Activated B cell treated with CpG ODN at 0.5 μM for 24 hours (primary cell): ENCODE measurements around the gene DAZAP1. TPM values are rescaled to one million over a fixed set of nuclear protein-coding genes. Genes with fewer than 3 reads are reported as not detected.

Source experiments
- ATAC-seq: fragments of 200-7000 bp; cut with Tn5 transposase; one replicate; pipeline ENCODE4 v1.10.0; 2021; ENCODE audit warnings: low read depth, mild to moderate bottlenecking, moderate library complexity
- CTCF ChIA-PET: fragments of 350-600 bp; sonication (Branson Sonifier 250); formaldehyde crosslinking; loops from one replicate; lab custom pipeline; 2021; ENCODE audit warnings: antibody characterized with exemption; lab: Charles Lee
- POLR2A ChIA-PET: fragments of 350-600 bp; sonication (Branson Sonifier 250); formaldehyde crosslinking; loops from one replicate; lab custom pipeline; 2021; ENCODE audit warnings: antibody characterized with exemption; lab: Charles Lee
- DNase-seq: peaks from one replicate; pipeline ENCODE4 v3.0.0; 2022
- H3K27ac Mint-ChIP-seq: one replicate; pipeline ENCODE4 v1.8.0; 2020; ENCODE audit warnings: mixed read lengths
- H3K27me3 Mint-ChIP-seq: one replicate; pipeline ENCODE4 v1.8.0; 2021; ENCODE audit warnings: mixed read lengths
- H3K36me3 Mint-ChIP-seq: one replicate; pipeline ENCODE4 v1.8.0; 2021; ENCODE audit warnings: low read depth, mixed read lengths
- H3K4me1 Mint-ChIP-seq: one replicate; pipeline ENCODE4 v1.8.0; 2021; ENCODE audit warnings: mixed read lengths
- H3K4me3 Mint-ChIP-seq: one replicate; pipeline ENCODE4 v1.8.0; 2020; ENCODE audit warnings: mild to moderate bottlenecking, mixed read lengths
- H3K9me3 Mint-ChIP-seq: one replicate; pipeline ENCODE4 v1.8.0; 2020; ENCODE audit warnings: mixed read lengths
- intact Hi-C: fragments of 100-400 bp; cut with micrococcal nuclease; formaldehyde crosslinking; loops from one replicate; pipeline ENCODE4 v1.15.1; 2024
- total RNA-seq: library from RNA; stranded (reverse); gene quantifications from 2 replicates; pipeline ENCODE4 v1.2.3, GENCODE V29; 2022
- TF ChIP-seq, protein P1 (sequence below): fragments of 200-600 bp; IDR thresholded peaks from one replicate; pipeline ENCODE4 v1.8.0; 2022; ENCODE audit warnings: antibody characterized with exemption, mild to moderate bottlenecking

Gene DAZAP1
- total RNA-seq, 1 donor from 2014 or later: 195 TPM

DNA sequence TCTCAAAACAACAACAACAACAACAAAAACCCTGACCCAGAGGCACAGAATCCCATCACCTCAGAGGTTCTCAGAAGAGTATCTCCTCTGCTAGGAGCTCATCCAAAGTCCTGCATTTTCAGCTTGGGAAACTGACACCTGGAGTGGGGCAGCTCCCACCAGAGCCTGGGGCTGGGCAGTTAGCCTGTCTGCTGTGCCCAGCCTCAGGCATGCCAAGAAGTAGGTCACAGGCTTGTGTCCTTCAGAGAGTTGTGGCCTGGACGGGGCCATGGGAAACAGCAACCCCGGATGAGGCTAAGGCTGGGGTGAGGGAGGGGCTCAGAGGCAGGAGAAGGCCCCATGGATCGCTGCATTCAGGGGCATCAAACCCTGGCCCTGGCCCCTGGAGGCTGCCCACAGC lies 21.6 kb upstream of the DAZAP1 start:
- peaks cover 31% of the 10 kb centered on the region for H3K36me3 Mint-ChIP-seq
- no peak overlapping the region for H3K27ac Mint-ChIP-seq
- POLR2A ChIA-PET: interaction anchor here (1.1 to 1.7 kb wide), 2 partner anchors 12 to 117 kb away, joined by 6 read pairs; partner anchors contain the start of gene CIRBP
- peaks cover 23% of the 10 kb centered on the region for H3K4me1 Mint-ChIP-seq
- CTCF ChIA-PET: no interaction called here
- no peak for DNase-seq
- no peak for ATAC-seq
- intact Hi-C loops: no loop called here
- H3K9me3 Mint-ChIP-seq: no peaks in the 10 kb centered on the region
- TF ChIP-seq, protein P1, sequence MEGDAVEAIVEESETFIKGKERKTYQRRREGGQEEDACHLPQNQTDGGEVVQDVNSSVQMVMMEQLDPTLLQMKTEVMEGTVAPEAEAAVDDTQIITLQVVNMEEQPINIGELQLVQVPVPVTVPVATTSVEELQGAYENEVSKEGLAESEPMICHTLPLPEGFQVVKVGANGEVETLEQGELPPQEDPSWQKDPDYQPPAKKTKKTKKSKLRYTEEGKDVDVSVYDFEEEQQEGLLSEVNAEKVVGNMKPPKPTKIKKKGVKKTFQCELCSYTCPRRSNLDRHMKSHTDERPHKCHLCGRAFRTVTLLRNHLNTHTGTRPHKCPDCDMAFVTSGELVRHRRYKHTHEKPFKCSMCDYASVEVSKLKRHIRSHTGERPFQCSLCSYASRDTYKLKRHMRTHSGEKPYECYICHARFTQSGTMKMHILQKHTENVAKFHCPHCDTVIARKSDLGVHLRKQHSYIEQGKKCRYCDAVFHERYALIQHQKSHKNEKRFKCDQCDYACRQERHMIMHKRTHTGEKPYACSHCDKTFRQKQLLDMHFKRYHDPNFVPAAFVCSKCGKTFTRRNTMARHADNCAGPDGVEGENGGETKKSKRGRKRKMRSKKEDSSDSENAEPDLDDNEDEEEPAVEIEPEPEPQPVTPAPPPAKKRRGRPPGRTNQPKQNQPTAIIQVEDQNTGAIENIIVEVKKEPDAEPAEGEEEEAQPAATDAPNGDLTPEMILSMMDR: no peak
- H3K27me3 Mint-ChIP-seq: peaks cover 3% of the 10 kb centered on the region
- H3K4me3 Mint-ChIP-seq: no peak overlapping the region

GRCh38 chr19:1386945-1387683 lies 20.3 kb upstream of the DAZAP1 start:
- Mint-ChIP-seq H3K27me3 (peaks cover 3% of the 10 kb centered on the region), H3K36me3 (peaks cover 37% of the 10 kb centered on the region), H3K4me1 (peaks cover 23% of the 10 kb centered on the region), H3K27ac (no peak overlapping the region), H3K4me3 (no peak overlapping the region), H3K9me3 (no peaks in the 10 kb centered on the region)
- no peak for ATAC-seq
- ChIA-PET CTCF (no interaction called here), POLR2A (no interaction called here)
- DNase-seq: no peak
- TF ChIP-seq, protein P1: no peak
- intact Hi-C loops: no loop called here

DNA sequence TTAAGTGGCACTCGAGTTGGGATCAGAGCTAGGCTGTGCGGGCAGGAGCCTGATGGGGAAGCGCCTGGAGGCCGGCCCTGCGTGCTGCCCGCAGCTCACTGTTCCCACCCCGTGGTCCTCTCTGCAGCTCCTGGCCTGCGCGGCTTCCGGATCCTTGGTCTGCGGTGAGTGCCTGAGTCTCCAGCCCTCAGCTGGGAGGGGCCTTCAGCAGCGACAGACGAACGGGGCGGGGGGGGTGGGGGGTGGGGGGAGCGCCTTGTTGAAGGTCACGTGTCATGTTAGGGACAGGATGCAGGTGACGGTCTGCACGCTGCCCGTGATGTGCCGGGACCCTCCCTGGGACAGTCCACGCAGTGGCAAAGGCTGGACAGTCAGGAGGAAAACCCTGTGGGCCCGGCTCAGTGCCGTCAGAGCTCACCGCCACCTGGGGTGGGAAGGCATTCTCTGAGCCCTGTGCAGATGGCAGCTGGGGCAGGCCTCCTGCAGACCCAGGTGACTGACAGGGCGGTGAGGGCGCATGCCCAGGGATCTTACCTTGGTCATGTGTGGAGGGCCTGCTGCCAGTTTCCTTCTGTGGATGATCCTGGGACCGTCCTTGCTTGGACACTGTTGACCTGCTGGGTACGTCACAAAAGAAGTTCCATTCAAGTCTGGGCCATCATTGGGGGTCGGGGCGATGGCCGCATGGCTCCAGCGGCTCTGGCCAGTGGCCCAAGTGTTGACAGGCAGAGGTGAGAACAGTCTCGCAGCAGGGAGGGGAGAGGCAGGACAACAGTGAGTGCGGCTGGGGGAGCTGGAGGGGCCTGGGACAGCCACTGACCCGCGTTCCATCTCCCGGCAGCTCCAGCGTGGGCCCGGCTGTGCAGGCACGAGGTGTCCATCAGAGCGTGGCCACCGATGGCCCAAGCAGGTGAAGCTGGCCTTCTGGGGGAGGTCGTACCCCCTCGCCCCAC lies 19.4 kb upstream of the DAZAP1 start:
- H3K4me3 Mint-ChIP-seq: no peak overlapping the region
- intact Hi-C loops: no loop called here
- no peaks in the 10 kb centered on the region for H3K9me3 Mint-ChIP-seq
- ATAC-seq: no peak
- peaks cover 3% of the 10 kb centered on the region for H3K27me3 Mint-ChIP-seq
- ChIA-PET POLR2A (no interaction called here), CTCF (no interaction called here)
- peaks cover 41% of the 10 kb centered on the region for H3K36me3 Mint-ChIP-seq
- H3K27ac Mint-ChIP-seq: no peak overlapping the region
- H3K4me1 Mint-ChIP-seq: peaks cover 21% of the 10 kb centered on the region
- DNase-seq: no peak
- TF ChIP-seq, protein P1: no peak

- no peak for ATAC-seq
- Mint-ChIP-seq H3K4me1 (peaks cover 14% of the 10 kb centered on the region), H3K27ac (no peak overlapping the region), H3K4me3 (no peak overlapping the region), H3K27me3 (no peaks in the 10 kb centered on the region), H3K36me3 (peaks cover 40% of the 10 kb centered on the region), H3K9me3 (no peaks in the 10 kb centered on the region)
- no peak for DNase-seq
- TF ChIP-seq, protein P1: no peak
- ChIA-PET CTCF (no interaction called here), POLR2A (no interaction called here)
- intact Hi-C loops: no loop called here
Measured at GRCh38 chr19:1388637-1389026, 18.8 kb upstream of the DAZAP1 start.
